NCI-H69 (cell line): ENCODE data around the gene BDP1.
"Not testable (repeated sequence)": the region's sequence is repeated elsewhere in the genome, so short reads cannot be mapped to it uniquely, and the experiment has no call there.

Experiments used
- DNase-seq: peaks from one replicate; lab custom pipeline; 2025; lab: John Stamatoyannopoulos, UW

BDP1 gene

DNA sequence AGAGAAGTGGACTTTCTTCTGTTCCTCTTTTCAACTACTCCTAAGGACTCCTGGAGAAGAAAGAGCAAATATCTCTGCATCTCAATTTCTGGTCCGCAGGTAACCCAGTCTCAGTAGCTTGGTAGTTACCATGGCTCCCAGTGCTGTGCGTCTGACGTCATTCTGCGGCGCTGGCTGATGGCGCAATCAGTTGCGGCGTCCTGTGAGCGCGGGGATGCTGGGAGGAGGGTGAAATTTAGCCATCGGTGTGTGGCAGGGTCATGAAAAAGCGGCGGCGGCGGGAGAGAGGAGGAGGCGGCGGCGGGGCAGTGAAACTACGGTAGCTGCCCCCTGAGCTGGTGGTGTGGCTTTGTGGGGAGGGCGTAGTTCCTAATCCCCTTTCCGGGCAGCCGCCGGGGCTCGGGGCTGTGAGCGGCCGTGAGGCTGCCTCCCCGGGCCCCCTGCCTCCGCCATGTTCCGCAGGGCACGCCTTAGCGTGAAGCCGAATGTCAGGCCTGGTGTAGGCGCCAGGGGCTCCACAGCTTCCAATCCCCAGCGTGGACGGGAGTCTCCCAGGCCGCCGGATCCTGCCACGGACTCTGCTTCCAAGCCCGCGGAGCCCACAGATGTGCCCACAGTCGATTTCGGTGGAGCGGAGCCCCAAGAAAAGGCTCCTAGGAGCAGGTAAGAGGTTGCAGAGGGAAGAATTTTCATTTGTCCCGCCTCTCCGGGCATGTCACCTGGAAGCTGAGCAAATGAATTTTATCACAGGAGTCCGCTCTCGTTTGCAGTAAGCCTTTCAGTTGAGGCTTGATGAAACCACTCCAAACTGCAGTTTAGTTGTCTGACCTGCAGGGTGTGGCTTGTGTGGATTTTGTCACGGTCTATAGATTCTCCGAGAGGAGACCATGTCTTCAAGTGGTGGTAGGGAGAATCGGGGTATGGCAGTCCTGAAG, at the start of gene BDP1:
TSS of gene BDP1 (plus strand) at position 225 of the 935 bp plus-strand sequence. CDS start at position 452, 227 bp downstream.
- peak; percentile 98 for DNase-seq

GRCh38 chr5:71410088-71410487, 45.4 kb upstream of the BDP1 start:
- peak; percentile 75 for DNase-seq

DNA sequence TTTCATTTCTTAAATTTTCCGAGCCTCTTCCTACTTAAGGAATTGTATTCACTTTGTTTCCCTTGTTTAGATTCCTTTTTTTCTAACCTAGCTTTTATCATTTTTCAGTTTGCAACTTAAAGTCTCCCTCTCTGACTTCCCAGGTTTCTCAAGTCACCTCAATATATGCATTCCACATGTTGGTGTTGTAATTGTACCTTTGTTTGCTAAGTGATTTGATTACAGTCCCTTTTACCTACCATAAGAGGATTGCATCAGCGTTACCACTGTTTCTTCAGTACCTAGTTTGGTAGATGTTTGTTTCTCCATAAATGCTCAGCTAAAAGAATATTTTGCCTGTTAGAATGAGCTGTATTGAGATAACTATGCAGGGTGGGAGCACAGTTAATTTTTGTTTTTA, 39.8 kb upstream of the BDP1 start:
- DNase-seq = peak; percentile 95

GRCh38 chr5:71418026-71418425, 37.4 kb upstream of the BDP1 start:
- peak; percentile 42 for DNase-seq

- peak; percentile 96 for DNase-seq
These were observed 34.2 kb upstream of the BDP1 start for GRCh38 chr5:71421278-71421677.

GRCh38 chr5:71423896-71424295, 31.6 kb upstream of the BDP1 start:
- DNase-seq = peak; percentile 65

DNA sequence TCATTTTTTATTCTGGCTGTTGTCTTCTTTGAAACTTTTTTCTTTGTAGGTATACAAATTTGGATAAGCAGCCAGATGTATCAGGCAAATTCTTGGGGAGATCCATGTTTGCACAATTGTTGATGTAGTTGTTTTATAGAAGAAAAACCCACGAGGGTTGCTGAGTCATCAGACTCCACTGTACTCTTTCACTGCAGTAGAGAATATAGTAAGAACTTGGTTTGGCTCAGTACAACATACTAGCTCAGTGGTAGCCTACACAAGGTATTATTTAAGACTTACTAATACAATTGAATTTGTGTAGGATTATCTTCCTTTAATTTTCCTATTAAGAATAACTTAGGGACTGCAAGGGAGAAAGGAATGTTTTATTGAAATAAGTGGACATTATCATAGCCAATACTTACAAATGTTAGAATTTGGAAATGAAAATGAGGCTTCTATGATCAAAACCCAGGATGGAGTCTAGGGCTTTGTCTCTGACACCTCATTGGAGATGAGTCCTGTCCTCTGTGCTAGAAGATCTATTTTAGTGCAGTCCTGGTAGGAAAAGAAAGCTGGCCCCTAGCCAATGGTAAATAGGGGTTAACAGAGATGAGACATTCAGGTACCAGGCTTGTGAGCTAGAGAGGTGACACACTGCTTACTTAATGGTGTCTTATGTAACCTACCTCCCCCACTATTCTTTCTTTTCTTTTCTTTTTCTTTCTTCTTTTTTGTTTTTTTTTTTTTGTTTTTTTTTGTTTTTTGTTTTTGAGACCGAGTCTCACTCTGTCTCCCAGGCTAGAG, 28.6 kb upstream of the BDP1 start:
- peak; percentile 72 for DNase-seq

GRCh38 chr5:71432410-71432809, 23.0 kb upstream of the BDP1 start:
- DNase-seq = not testable (repeated sequence)

DNA sequence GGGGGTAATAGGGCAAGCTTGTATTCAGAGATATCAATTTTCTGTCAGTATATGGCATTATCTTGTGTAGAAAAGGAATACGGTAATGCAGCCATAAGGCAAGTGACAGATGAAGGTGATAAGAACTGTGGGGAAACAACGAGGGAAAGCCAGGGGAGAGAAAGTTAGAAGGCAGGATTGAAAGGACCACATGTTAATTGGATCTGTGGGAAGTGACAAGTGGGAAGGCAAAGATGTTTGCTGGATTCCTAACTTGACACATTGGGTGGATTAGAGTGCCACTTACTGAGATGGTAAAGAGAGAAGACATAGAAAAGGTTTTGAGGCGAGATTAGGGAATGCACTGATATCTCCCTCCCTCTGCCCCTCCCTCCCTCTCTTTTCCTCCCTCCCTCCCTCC, 20.6 kb upstream of the BDP1 start:
- DNase-seq = not testable (repeated sequence)

GRCh38 chr5:71441564-71441963, 13.9 kb upstream of the BDP1 start:
- DNase-seq = peak; percentile 29

DNA sequence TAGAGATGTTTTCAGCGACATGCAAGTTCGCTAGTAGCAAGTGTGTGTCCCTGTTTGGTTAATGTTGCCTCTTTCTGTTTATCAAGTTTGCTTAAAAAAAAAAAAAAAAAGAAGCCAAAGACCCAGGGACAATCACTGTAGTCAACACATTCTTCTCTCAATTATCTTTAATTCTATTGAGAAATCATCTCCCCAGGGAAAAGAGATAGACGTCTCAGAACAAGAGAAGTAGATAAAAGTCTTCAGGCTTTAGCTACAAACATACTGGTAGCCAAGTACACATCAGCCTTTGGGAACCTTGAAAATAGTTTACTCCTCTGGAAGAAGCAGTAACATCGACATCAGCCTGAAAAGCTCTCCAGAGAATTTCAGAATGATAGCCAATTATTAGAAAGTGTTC, 11.6 kb upstream of the BDP1 start:
- DNase-seq = peak; percentile 41

DNA sequence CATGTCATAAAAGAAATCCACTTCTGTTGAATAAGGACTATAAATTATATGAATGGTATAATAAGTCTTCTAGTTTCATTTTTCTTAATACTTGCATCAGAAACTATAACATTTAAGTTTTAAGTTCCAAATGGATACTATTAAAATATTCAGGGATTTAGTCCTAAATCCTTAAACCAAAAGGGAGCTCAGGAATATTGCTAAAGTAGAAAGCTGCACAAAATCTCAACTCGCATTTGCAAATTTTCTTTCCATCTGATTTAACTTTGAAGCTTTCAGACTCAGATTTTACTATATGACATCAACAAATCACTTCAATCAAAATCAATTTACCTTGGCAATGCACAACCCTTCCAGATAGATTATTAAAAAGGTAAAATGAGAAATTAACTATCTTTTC, 10.4 kb upstream of the BDP1 start:
- DNase-seq = peak; percentile 54

DNA sequence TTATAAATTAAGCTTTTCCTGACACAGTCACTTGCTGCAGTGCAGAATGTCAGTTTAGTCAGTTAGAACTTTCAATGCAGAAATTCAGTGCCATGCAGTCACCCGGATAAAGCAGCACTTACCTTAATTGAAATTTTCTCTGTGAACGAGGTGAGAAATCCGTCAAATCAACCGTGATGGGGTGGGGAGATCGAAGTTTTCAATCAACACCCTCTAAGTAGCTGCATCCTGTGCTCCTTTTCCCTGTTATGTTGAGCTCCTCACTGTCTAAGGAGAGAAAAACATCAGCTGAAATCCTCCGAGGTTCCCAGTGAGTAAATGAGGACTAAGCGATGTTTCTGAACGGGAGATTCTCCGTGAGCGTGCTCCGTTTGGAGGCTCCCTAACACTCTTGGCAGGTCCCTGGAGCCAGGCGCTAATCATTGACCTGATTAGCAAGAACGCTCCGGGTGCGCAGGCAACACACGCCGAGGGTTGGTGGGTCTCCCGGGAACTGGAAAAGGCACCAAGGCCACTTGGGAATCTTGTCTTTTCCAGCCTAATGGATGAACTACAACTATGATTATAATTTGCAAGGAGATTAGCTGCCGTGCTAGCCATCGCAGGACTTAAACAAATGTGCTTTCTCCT, 9.8 kb upstream of the BDP1 start:
- peak; percentile 81 for DNase-seq

GRCh38 chr5:71446540-71447216, 8.8 kb upstream of the BDP1 start:
- peak; percentile 85 for DNase-seq

GRCh38 chr5:71447218-71447808, 8.1 kb upstream of the BDP1 start:
- peak; percentile 94 for DNase-seq

DNA sequence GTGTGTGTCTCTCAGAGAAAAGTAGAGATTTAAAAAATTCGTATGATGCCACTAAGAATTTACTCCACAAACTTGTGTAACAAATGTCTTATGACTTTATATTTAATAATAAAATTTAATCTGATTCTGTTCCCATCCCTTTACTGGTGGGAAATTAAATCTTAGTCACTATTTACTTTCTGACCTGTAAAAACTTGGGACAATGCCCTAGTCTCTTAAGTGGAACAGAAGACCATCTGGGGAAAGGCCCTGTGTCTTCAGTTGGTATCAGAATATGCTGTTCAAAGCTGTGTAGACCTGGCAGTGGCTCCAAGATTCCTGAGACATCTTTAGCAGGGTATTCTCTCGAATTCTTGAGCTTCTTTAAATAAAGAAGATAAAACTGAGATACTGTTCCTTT, 2.6 kb upstream of the BDP1 start:
- DNase-seq = no peak

DNA sequence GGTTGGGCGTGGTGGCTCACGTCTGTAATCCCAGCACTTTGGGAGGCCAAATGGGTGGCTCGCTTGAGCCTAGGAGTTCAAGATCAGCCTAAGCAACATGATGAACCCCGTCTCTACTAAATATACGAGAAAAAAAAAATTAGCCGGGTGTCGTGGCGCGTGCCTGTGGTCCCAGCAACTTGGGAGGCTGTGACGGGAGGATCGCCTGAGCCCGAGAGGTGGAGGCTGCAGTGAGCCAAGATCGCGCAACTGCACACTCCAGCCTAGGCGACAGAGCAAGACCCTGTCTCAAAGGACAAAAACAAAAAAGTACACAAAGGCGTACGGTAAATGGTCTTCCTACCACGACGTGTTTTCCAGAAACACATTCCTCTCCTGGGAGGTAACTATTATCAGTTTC, 538 bp upstream of the BDP1 start:
- no peak for DNase-seq

- DNase-seq = peak; percentile 75
These were observed 902 bp downstream of the BDP1 start for GRCh38 chr5:71456362-71456743.

- DNase-seq = peak; percentile 49
These were observed 1.7 kb downstream of the BDP1 start for GRCh38 chr5:71457106-71457505.

DNA sequence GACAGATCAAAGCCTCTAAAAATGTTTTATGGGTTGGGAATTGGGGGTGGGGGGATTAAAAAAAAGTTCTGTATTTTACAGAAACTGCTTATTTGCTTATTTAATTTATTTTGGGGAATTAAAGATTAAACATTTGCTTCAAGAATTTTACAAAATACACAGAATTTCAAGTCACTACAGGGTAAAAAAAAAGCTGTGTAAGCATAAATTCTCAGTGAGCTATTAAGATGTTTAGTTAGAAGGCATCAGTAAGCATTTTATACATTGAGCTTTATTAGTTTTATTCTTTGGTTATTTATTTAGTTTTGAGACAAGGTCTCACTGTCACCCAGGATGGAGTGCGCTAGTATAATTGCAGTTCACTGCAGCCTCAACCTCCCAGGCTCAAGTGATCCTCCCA, 5.2 kb downstream of the BDP1 start:
- no peak for DNase-seq

- no peak for DNase-seq
These were observed 5.9 kb downstream of the BDP1 start for GRCh38 chr5:71461360-71461759.

DNA sequence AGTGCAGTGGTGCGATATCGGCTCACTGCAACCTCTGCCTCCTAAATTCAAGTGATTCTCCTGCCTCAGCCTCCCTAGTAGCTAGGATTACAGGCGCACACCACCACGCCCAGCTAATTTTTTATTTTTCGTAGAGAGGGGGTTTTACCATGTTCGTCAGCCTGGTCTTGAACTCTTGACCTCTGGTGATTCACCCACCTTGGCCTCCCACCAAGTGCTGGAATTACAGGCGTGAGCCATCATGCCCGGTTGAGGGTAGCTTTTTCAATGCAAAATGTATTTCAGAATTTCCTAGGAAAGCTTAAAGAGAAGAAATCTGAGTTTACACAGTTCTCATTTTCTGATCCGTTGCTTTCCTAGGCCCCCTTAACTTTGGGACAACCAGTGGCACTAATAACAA, 15.7 kb downstream of the BDP1 start:
- DNase-seq = no peak
